GM12873 (cell line): ENCODE measurements around the gene HOXA3.

Experiments
- TF ChIP-seq, protein P1 (sequence below): IDR thresholded peaks from 2 replicates; pipeline ENCODE4 v1.5.1; 2012; ENCODE audit warnings: low read depth, mild to moderate bottlenecking, moderate library complexity, low read length, control low read depth; ENCODE audit not compliant: insufficient read depth; ENCODE audit errors: missing control alignments

The HOXA3 gene

DNA sequence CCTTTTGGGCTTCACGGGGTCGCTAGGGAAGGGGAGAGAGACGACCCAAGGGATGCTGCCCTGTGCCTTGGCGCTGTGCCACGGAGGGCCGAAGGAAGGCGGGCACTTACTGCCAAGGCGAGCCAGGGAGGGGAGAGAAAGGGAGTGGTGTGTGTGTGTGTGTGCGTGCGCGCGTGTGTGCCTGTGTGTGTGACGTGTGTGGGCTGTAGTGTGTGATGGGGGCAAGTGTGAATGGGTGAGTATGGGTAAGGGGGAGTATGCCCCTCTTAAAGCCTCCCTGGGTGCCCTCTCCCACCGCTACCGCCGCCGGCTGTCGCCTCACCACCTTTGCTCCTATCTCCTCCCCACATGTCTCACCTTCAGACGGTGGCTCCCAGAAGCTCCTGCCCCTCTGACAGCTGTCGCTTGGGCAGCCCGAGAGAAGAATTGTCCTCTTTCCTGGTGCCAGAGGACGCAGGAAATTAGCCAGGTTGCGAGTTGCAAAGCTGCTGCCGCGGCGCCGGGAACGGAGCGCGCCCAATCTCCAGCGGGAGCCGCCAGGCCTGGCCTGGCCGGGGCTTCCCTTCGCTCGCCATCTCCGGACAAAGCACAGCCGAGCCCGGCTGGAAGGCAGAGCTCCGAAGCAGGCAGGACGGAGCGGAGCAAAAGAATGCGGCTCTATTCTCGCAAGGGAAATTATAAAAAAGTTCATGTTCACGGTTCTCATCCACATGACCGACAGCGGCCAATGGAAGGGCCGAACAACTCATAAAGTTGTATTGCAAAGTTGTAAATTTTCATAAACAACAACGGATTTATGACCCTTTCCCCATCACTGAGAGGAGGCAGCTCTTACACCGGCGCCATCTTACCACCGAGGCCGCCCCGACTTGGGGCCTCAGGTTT, at the start of gene HOXA3:
HOXA3 (minus strand) TSS at position 653 of the 885 bp plus-strand sequence. CDS start 41,943 bp downstream, outside the sequence.
- TF ChIP-seq, protein P1, sequence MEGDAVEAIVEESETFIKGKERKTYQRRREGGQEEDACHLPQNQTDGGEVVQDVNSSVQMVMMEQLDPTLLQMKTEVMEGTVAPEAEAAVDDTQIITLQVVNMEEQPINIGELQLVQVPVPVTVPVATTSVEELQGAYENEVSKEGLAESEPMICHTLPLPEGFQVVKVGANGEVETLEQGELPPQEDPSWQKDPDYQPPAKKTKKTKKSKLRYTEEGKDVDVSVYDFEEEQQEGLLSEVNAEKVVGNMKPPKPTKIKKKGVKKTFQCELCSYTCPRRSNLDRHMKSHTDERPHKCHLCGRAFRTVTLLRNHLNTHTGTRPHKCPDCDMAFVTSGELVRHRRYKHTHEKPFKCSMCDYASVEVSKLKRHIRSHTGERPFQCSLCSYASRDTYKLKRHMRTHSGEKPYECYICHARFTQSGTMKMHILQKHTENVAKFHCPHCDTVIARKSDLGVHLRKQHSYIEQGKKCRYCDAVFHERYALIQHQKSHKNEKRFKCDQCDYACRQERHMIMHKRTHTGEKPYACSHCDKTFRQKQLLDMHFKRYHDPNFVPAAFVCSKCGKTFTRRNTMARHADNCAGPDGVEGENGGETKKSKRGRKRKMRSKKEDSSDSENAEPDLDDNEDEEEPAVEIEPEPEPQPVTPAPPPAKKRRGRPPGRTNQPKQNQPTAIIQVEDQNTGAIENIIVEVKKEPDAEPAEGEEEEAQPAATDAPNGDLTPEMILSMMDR, result no peak

DNA sequence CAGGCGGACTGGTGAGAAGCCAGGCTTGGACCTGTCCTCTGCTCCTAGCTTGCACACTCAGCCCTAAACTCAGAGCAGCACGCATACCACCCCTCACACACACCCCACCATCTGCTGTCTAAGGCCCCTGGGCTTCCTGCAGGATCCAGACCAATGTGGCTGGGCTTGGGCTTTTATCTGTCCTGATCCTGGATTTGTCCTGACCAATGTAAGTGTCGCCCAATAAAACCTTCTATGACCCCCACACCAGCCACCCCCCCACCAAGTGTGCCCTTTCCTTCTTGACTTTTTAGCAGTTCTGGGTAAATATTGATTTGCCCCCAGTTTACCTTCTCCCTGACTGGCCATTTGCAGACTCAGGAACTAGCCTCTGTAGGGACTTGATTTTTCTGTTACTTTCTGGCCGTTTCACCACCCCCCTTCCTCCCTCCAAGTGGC, 49.2 kb upstream of the HOXA3 start:
- TF ChIP-seq, protein P1, result no peak

DNA sequence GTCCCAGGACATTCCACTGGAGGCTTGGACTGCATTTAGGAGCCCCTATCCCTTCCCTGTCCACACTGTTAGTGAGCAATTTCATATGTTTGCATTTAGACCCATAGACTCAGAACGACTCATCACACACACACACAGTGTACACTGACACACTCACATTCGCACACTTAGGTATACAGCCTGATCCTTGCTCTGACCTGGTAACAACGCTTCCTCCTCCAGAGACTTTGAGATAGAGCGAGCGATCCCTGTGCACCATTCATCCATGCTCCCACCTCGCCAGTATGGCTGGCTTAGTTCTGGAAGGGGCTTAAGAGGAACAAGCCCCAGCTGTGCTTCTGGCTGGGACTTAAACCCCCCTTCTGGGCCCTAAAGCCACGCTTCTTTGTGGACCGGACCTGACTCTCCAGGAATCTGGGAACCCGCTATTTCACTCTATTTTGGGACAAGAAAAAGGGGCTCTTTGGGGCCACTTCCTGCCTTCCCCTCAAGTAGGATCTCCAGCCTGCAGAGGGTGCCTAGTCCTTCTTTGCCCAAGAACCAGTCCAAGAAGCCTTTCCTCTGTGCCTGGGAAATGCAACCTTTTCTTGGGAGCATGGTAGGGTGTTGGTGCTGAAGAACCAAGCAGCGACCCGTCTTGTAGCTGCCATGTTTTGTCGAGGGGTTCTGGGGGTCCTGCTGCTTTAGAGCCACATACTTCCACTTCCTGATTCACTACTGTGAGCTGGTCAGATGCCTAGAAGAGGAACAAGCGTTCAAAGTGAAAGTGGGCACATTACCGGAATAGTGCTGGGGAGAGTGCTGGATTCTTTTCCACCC, 48.6 kb upstream of the HOXA3 start:
- TF ChIP-seq, protein P1, result no peak

DNA sequence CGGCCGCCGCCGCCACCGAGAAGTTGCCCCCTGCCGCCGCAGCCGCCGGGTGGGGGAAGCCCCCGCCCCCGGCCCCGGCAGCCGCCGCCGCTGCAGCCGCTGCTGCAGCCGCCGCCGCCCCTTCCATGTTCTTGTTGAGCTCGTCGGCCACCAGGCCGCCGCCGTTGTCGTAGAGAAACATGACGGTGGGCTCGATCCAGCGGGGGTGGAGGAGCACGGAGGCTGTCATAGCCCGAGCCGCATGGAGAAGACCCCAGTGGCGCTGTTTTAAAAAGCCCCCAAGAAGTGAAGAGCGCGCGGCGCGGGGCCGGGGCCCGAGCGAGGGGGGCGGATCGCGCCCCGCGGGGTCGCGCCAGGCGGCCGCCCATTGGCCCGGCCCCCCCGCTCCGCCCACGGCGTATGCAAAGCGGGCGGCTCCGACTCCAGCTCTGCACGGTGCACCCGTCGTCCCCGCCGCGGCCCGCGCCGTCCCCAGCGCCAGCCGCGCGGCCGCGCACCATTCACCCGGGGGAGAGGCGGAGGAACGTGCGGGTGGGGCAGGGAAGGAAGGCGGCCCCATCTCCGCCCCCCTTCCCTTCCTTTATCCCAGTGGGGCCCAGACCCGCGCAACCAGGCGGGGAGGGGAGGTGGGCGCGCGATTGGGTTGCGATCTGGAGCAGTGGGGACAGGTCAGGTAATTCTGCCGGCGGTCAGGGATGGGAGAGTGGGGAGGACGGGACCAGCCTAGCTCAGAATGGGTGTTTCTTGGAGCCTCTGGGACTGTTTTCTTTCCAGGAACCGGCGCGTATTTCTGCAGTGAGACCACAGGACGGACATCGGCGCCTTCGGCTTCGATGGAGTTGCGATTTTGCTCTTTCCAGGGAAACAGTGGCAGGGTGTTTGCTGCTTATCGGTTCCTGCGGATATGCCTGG, 47.7 kb upstream of the HOXA3 start, which contains the start of gene HOXA13:
HOXA13 (minus strand) TSS at position 243 of the 912 bp plus-strand sequence; CDS start at position 229, 14 bp downstream.
- TF ChIP-seq, protein P1, result no peak

DNA sequence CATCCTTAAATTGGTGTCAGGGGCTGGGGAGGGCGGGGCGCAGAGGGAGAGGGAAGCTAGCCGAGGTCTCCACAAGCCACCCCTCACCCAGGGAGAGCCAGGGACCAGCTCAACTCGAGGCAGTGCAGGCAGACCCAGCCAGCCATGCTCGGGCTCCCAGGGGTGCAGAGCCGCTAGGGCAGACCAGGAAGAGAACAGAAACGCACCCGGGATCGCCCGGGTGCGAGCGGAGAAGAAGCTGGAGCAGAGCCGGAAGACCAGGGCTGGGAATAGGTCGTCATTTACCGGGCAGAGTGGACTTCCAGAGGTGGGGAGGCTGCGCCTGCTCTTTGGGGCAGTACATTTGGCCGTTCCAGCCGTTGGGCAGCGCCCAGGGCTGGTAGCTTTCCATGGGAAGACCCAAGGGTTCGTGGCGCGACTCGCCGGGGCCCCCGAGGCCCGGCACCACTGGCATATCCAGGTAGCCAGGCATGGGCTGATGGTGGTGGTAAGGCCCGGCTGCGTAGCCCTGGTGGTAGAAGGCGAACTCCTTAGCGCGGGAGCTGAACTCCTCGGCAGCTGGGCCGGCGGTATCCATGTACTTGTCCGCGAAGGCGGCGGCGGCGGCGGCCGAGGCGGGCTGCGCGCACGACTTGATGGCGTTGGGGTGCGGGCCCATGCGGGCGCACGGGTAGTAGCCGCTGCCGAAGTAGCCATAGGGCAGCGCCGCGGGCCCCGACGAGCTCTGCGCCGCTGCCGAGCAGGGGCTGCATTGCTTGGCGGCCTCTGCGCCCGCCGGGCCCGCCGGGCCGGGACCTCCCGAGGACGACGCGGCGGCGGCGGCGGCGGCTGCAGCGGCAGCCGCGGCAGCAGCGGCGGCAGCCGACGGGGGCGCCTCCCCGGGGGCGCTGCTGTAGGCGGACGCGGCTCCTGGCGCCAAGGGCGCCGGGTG, 46.8 kb upstream of the HOXA3 start:
- TF ChIP-seq, protein P1, result no peak

DNA sequence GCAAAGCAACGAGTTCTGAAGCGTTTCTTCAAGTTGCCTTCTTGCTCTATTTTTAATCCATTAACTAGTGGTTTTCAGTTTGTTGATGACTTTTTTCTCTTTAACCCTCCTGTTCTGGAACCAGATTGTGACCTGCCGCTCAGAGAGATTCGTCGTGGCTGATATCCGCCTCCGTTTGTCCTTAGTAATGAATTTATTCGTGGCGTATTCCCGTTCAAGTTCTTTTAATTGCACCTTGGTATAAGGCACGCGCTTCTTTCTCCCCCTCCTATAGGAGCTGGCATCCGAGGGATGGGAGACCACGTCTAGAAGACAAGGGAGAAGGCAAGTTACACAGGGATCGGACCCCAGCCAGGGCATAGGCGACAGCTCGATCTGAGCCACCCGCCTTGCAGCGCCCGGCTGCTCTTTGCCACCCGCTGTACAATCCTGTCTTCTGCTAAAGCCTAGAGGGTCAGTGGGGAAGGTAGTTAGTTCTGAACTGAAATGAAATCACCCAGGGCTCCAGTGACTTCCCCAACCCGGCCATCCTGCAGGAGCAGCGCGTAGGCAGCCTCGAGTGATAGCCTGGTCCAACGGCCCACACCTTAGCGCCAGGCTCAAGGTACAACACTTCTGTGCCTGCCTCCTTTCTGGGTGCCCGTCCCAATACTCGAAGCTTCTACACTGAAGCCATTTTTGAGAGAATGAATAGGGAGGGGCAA, 45.9 kb upstream of the HOXA3 start:
- TF ChIP-seq, protein P1, result no peak
